SK-MEL-5 (cell line): ENCODE data around the gene TARP.
"Not testable (repeated sequence)": the region's sequence is repeated elsewhere in the genome, so short reads cannot be mapped to it uniquely, and the experiment has no call there.

ENCODE experiments used
- DNase-seq: peaks from one replicate; pipeline ENCODE4 v3.0.0-alpha.2; 2016; ENCODE audit warnings: low read depth, low spot score
- in situ Hi-C: cut with HindIII; loops from 2 replicates; pipeline ENCODE4 v1.10.0; 2016; ENCODE audit warnings: low sequenced_read_pairs, high pct_unique_total_duplicates, low pct_unique_long_range_greater_than_20kb

The TARP gene

DNA sequence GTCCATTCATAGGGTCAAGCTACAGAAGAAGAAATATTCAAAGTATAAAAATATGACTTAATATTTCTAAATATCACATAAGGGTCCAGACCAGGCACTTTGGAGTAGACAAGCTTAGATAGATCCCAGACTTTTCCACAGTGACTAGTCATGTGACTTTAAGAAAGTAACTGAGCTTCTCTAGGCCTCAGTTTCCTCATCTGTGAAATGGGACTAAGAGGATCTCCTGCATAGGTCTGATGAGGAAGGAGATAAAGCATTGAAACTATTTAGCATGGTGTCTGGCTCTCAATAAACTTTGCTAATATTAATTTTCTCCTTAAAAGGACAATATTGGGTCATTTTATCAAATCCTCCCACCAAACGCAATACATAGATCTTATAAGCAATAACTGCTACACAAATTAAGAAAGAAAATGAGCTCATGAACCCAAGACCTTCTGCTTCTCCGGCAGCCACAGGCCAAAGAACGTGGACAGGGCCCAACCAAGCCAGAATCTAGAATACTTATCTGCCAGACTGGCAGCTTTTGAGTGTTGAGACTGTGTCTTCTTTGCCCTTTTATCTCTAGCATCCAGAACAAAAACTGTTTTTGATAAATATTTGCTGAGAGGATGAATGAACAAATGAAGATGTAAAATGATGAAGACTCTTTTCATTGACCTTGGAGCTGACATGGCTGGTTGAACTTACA, 1.6 kb upstream of the TARP start:
- in situ Hi-C loops: no loop called here
- no peak for DNase-seq

DNA sequence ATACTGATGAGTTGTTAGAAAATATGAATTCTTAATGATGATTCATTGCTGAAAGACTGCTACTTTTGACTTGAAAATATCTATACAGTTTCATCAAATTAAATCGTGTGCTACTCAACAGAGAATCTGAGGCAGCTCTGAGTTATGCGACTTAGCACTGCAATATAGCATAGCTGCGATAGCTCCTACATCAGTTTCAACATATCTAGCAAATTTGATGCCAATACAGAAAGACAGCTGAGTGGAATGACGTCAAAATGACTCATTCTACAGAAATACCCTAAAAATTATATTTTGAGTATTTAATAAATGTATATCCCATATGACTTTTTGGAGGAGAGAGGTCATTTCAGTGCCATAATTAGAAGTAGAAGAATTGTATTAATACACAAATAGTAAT, 1.1 kb upstream of the TARP start:
- DNase-seq: no peak
- in situ Hi-C loops: no loop called here

DNA sequence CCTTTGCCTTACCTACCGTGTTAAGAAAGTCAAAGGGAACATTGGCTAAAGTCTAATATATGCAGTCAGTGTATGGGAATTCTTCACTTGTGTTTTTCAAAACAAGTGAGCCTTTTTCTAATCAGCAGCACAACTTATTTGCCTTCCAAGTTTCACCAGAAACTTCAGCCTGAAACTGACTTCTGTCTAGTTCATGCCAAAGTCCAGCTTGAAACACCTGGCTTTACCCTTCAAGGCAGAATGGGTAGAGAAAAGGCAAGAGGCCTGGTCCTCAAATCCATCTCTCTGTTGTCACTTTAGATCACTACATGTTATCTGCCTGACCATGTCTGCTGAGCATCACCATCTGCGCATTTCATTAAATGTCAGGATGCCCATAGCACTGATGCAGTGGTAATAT, 3.0 kb downstream of the TARP start:
- in situ Hi-C loops, DNase-seq: not testable (repeated sequence)

DNA sequence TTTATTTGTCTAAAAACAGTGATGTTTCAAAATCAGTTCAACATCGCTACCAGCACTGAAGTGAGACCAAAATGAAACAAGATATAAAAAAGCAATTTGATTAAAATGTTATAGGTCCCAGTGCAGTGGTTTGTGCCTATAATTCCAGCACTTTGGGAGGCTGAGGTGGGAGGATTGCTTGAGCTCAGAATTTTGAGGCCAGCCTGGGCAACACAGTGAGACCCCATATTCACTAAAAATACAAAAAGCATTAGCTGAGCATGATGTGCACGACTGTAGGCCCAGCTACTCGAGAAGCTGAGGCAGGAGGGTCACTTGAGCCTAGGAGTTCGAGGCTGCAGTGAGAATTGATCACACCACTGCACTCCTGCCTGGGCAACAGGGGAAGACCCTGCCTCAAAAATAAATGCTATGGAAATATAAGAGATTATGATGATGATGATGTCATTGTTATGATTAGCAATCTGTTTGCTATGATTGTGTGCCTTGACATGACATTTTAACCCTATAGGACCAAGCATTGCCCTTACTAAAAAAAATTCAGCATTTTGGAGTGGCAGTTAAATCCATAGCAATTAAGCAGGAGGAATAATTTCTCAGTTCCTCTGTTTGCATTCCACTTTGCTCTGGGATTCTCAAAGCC, 3.6 kb downstream of the TARP start:
- in situ Hi-C loops, DNase-seq: not testable (repeated sequence)

DNA sequence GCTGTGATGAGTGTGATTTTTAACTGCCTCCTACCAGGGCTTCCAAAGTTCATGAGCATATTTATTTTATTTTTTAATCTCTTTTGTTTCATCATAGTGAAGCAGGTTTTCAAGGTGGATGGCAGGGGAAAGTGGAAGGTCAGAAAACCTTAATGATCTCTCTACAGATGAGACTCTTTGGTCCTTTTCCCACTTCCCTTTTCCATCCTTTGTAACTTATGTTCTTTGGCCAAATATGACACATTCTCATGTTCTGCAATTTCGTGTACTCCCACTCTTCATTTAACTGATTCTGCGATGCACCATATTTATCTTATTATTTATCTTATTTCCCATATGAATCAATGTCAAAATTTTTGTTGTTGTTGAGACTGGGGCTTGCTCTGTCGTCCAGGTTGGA, 7.5 kb downstream of the TARP start:
- in situ Hi-C loops: not testable (repeated sequence)

DNA sequence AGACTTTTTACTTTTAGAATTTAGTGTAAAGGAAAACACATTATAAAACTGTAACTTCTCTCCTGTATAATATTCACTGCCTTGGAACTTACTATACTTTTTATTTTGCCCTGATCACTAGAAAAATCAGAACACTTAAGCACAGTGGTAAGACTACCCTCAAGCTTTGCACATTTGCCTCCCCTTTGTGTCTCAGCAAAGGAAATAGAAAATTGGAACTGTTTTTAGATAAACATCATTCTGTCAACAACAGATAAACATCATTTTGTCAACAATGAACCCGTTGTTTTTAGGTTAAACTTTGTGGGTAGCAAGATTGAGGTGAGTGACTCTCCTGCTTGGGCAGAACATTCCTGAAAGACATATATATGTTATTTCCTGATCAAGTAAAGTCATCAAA, 8.8 kb downstream of the TARP start:
- DNase-seq, in situ Hi-C loops: not testable (repeated sequence)

More for the DNA sequence above, 7.5 kb downstream of the TARP start:
- DNase-seq: not testable (repeated sequence)

DNA sequence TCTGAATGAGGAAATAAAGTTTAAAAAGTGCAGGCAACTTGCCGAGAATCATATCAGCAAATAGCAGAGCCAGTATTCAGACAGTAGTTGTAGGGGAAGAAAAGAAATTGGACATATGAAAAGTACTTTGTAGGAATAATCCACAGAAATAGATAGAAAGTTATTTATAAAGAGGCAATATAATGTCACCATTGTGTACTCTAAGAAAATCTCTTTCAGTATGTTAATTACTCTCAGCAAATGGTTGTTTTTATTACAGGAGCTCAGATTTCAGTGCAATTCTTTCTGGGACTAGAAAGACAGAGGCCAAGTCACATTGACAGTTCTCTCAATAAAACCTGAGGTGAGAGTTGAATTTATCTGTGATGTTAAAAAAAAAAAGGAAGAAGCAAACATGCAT, 10.2 kb downstream of the TARP start:
- in situ Hi-C loops: not testable (repeated sequence)
- DNase-seq: peak; percentile 26

DNA sequence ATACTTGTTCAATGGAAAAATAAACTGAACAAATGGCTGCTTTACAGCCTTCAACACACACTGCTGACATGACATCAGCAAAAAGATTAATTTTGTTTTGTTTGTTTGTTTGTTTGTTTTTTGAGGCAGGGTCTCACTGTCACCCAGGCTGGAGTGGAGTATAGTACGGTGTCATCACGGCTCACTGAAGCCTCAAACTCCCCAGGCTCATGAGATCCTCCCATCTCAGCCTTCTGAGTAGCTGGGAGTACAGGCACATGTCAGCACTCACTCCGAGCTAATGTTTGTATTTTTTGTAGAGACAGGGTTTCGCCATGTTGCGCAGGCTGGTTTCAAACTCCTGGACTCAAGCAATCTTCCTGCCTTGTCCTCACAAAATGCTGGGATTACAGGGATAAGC, 10.9 kb downstream of the TARP start:
- no peak for DNase-seq
- in situ Hi-C loops: no loop called here

DNA sequence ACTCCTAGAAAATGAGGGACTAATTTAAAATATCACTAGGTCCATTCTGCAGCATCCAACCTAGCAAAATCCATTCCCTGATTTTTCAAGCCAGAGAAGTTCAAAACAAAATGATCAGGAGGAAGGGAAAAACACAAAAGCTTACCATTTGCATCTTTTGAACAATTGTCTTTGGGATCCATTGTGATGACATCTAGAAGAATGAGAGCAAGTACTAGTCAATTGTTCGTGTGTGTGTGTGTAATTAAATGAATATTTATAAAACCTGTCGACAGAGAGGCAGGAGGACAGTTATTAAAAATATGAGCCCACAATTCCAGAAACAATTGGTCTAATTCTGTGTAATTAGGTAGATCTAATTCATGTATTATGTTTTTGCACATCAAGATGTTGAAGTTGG, 11.4 kb downstream of the TARP start:
- in situ Hi-C loops, DNase-seq: not testable (repeated sequence)

DNA sequence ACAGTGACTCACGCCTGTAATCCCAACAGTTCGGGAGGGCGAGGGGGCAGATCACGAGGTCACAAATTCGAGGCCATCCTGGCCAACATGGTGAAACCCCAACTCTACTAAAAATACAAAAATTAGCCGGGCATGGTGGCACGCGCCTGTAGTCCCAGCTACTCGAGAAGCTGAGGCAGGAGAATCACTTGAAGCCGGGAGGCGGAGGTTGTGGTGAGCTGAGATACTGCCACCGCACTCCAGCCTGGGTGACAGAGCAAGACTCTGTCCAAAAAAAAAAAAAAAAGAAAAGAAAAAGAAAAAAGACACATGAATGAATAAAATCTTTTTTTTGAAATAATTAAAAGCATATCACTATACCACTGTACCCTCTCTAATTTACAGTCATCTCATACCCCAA, 11.8 kb downstream of the TARP start:
- in situ Hi-C loops, DNase-seq: not testable (repeated sequence)

DNA sequence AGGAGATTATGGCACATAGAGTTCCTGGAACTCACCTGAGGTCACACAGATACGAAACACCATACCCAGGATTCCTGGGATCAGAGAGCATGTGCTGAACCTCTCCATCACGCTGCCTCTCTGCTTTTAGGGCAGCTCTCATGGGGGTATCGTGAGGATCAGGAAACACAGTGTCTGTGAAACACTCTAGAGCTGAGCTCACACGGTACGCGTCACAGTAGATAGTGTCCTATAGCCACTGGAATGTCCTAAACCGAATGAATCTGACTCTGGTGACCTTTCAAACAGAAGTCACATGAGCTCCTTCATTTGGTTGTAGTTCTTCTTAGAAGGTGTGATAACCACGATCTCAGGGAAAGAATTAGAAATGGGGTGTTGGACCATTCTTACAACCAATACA, 14.3 kb downstream of the TARP start:
- in situ Hi-C loops: not testable (repeated sequence)

DNA sequence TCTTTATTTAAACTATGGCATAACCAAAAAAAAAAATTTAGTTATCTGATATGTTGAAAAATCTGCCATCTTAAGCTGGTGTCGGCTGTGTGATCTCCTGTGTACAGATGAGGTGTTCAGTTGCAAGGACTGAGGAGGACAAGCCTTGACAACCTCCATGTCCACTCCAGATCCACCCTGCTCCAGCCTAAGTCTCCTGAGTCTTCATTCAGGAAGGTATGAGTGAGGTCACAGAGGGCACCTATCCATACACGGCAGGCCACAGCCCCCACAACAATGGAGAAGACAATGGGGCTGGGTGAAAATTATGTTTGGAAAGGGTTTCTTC, 16.1 kb downstream of the TARP start:
- in situ Hi-C loops: no loop called here
- DNase-seq: no peak

More for the DNA sequence above, 14.3 kb downstream of the TARP start:
- not testable (repeated sequence) for DNase-seq

DNA sequence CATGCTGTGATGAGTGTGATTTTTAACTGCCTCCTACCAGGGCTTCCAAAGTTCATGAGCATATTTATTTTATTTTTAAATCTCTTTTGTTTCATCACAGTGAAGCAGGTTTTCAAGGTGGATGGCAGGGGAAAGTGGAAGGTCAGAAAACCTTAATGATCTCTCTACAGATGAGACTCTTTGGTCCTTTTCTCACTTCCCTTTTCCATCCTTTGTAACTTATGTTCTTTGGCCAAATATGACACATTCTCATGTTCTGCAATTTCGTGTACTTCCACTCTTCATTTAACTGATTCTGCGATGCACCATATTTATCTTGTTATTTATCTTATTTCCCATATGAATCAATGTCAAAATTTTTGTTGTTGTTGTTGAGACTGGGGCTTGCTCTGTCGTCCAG, 23.6 kb downstream of the TARP start:
- DNase-seq, in situ Hi-C loops: not testable (repeated sequence)

DNA sequence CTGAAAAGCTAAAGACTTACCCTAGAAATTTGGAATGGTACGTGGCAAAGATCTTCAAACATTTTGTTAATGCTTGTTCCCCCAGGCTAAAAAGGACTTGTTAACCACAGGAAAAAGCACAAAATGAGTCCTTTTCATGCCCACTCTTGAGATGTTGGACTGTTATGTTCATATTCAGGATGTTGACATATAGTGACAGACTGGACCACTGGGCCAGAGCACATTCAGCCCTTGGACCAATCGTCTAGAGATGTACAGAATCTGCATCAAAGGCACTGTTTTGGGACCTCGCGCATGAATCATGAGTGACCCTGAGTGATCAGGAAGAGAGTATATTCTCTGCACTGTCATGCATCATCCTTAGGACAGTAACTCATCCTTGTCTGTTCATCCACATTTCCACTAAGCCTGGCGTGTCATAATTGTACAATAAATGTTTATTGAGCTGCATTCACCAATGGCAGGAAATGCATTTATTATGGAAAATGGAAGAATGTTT, 25.3 kb downstream of the TARP start:
- in situ Hi-C loops: no loop called here
- no peak for DNase-seq

DNA sequence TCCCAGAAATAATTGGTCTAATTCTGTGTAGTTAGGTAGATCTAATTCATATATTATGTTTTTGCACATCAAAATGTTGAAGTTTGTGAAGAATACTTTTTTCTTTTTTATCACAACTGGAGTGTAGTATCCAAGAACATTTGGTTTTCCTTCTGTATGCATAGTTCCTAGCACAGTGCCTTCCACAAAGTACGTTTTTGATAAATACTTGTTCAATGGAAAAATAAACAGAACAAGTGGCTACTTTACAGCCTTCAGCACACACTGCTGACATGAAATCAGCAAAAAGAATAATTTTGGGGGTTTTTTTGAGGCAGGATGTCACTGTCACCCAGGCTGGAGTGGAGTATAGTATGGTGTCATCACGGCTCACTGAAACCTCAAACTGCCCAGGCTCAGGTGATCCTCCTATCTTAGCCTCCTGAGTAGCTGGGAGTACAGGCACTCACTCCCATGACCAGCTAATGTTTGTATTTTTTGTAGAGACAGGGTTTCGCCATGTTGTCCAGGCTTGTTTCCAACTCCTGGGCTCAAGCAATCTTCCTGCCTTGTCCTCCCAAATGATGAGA, 27.9 kb downstream of the TARP start:
- DNase-seq: no peak
- in situ Hi-C loops: no loop called here

DNA sequence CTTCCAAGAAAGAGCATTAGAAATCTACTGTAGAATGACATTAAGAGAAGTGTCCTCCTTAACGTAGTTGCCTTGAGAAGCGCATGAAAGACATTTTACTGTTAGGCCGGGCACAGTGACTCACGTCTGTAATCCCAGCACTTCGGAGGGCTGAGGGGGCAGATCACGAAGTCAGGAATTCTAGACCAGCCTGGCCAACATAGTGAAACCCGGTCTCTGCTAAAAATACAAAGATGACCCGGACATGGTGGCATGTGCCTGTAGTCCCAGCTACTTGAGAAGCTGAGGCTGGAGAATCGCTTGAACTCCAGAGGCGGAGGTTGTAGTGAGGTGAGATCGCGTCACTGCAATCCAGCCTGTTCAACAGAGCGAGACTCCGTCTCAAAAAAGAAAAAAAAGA, 28.9 kb downstream of the TARP start:
- in situ Hi-C loops: no loop called here

DNA sequence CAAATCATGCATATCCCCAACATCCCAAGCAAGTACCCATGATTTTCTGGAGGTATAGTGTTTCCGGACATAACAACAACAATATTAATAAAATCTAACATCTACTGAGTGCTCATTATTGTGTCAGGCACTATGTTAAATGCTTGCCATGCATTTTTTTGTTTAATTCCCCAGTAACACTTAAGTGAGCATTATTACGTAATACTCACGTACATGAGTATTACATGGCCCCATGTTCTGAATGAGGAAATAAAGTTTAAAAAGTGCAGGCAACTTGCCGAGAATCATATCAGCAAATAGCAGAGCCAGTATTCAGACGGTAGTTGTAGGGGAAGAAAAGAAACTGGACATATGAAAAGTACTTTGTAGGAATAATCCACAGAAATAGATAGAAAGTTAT, 30.1 kb downstream of the TARP start:
- in situ Hi-C loops: not testable (repeated sequence)

More for the DNA sequence above, 28.9 kb downstream of the TARP start:
- DNase-seq: no peak

DNA sequence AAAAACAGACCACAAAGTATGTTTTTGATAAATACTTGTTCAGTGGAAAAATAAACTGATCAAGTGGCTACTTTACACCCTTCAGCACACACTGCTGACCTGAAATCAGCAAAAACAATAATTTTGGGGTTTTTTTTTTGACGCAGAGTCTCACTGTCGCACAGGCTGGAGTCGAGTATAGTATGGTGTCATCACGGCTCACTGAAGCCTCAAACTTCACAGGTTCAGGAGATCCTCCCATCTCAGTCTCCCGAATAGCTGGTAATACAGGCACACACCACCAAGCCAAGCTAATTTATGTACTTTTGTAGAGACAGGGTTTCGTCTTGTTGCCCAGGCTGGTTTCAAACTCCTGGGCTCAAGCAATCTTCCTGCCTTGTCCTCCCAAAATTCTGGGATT, 30.6 kb downstream of the TARP start:
- in situ Hi-C loops: no loop called here
- no peak for DNase-seq

More for the DNA sequence above, 30.1 kb downstream of the TARP start:
- not testable (repeated sequence) for DNase-seq

DNA sequence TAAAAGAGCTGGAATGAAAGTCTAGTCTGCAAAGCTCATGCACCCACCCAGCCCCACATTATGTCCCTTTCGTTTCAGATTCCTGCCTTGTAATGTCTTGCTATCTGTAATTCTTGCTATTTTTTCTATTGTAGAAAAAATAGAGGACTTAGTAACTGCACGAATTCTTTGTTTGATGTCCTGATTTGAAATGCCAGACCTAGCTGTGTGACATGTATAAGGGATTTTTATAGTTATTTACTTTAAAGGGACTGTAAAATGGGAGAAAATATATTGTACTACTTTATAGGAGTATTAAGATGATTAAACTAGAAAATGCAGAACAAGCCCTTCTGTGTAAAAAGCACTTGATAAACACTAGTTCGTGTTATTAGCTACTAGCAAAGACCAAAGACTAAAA, 32.4 kb downstream of the TARP start:
- in situ Hi-C loops: no loop called here
- DNase-seq: no peak
